Activated T-helper 1 cell treated with anti-CD3 and anti-CD28 coated beads, Interleukin-12 subunit alpha, Interleukin-12 subunit beta, Interleukin-2, Interleukin-4 antibody, amounts not matched to agents 30 ng/mL and 10 ng/mL and 1 ng/mL, durations not matched to agents 14 hours and 24 hours and 36 hours (primary cell): Measurements from ENCODE around the gene LIX1L. TPM values are rescaled to one million over a fixed set of nuclear protein-coding genes. Genes with fewer than 3 reads are reported as not detected.

Source experiments
- DNase-seq: peaks from one replicate; pipeline ENCODE4 v3.0.0; 2021; ENCODE audit warnings: low spot score
- H3K27ac Mint-ChIP-seq: one replicate; pipeline ENCODE4 v1.8.0; 2021; ENCODE audit warnings: mild to moderate bottlenecking, mixed read lengths
- H3K27me3 Mint-ChIP-seq: one replicate; pipeline ENCODE4 v1.8.0; 2022; ENCODE audit warnings: mild to moderate bottlenecking, moderate library complexity, mixed read lengths; ENCODE audit not compliant: insufficient read depth
- H3K36me3 Mint-ChIP-seq: one replicate; pipeline ENCODE4 v1.8.0; 2021; ENCODE audit warnings: low read depth, mixed read lengths
- H3K4me1 Mint-ChIP-seq: one replicate; pipeline ENCODE4 v1.8.0; 2021; ENCODE audit warnings: low read depth, mixed read lengths
- H3K4me3 Mint-ChIP-seq: one replicate; pipeline ENCODE4 v1.8.0; 2021; ENCODE audit warnings: mild to moderate bottlenecking, moderate library complexity, mixed read lengths
- H3K9me3 Mint-ChIP-seq: one replicate; pipeline ENCODE4 v1.8.0; 2021; ENCODE audit warnings: mixed read lengths
- intact Hi-C: fragments of 100-400 bp; cut with micrococcal nuclease; formaldehyde crosslinking; loops from one replicate; pipeline ENCODE4 v1.15.1; 2024
- total RNA-seq: library from RNA; stranded (reverse); gene quantifications from 2 replicates; pipeline ENCODE4 v1.2.3, GENCODE V29; 2022

Gene LIX1L
- total RNA-seq, 1 donor from 2014 or later = 30.3 TPM

DNA sequence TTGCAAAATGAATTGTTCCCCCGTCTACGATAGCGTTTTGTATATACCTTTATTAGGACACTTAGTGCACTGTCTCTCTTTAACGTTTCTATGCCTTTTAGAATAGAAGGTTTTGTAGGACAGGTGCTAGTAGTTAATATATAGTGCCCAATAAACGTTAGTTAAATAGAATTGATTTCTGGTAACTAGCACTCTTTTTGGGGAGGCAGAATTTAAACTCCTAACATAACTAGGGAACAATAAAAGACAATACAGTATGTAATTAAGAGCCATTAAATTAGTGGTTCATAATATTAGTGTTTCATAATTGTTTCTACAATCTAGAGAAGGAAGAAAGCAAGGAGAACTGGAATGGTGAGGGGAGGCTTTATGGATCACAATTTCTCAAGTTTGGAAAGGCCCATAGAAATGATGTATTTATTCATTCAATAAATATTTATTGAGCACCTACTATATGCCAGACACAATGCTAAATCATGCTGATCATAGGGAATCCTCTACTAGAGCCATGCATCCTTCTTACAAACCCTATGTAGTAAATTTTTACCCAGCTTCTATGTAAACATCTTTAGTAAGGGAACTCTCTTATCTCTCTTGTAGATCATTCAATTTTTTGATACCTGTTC lies 7.4 kb upstream of the LIX1L start:
- Mint-ChIP-seq H3K27me3 (no peaks in the 10 kb centered on the region), H3K27ac (peak overlapping the region; percentile 87), H3K4me3 (peak overlapping the region; percentile 93), H3K4me1 (peaks cover 42% of the 10 kb centered on the region), H3K36me3 (peaks cover 7% of the 10 kb centered on the region), H3K9me3 (peaks cover 14% of the 10 kb centered on the region)
- intact Hi-C loops = no loop called here
- DNase-seq = no peak

DNA sequence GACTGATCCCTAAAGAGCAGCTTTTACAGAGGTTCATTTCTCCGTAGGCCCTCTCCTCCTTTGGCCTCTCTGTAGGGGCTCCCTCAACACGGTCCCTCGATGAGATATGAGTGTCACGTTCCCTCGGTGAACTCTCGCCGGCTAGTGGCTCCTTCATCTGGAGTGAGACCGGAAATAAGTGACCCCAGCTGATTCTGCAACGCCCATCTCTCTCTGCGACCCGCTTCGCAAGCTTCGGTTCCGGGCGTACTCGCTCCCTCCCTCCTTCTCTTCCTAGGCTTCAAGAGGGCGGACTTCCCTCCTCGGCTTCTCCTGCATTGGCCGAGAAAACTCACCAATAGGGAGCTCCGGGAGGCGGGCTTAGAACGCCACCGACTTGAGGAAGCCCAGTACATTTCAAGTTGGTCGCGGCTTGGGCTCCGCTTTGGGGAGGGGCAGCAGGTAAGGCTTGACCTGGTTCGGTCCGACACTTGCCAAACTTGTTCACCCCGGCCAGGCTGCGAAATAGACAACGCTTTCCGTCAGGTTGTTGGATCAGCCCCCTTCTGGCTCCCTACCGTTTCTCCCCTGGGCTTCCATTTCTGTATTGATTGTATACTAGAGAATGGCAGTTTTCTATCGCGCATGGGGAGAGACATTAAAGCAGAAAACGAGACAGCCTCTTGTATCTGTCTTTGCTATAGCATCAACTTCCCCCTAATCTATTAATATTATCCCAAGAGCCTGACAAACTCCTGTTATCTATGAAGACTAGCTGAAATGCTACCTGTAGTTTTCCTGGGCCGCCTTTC lies 6.7 kb upstream of the LIX1L start, which contains the start of the genes ANKRD34A and POLR3GL:
TSS of gene ANKRD34A (minus strand) at position 248 of the 791 bp plus-strand sequence. CDS start 2,816 bp downstream, outside the sequence.
TSS of gene POLR3GL (plus strand) at position 363 of the 791 bp plus-strand sequence. CDS start 10,176 bp downstream, outside the sequence.
- peaks cover 45% of the 10 kb centered on the region for H3K4me1 Mint-ChIP-seq
- intact Hi-C loops = loop anchor here (1.0 kb wide), 7 partner anchors 15 to 106 kb away; partner anchors contain the start of genes PEX11B, RBM8A and TXNIP
- H3K27ac Mint-ChIP-seq = peak within 1 kb of the TSS; percentile 87
- no peaks in the 10 kb centered on the region for H3K27me3 Mint-ChIP-seq
- H3K4me3 Mint-ChIP-seq = peak within 1 kb of the TSS; percentile 93
- peak; percentile 89 for DNase-seq
- peaks cover 9% of the 10 kb centered on the region for H3K36me3 Mint-ChIP-seq
- peaks cover 14% of the 10 kb centered on the region for H3K9me3 Mint-ChIP-seq

- Mint-ChIP-seq H3K27me3 (no peaks in the 10 kb centered on the region), H3K27ac (peak overlapping the region; percentile 87), H3K9me3 (peaks cover 14% of the 10 kb centered on the region), H3K4me1 (peaks cover 56% of the 10 kb centered on the region), H3K4me3 (peak overlapping the region; percentile 93), H3K36me3 (peaks cover 9% of the 10 kb centered on the region)
- intact Hi-C loops = loop anchor here (1.0 kb wide), 7 partner anchors 16 to 105 kb away; partner anchors contain the start of genes PEX11B, RBM8A and TXNIP
- no peak for DNase-seq
These were observed 5.6 kb upstream of the LIX1L start for GRCh38 chr1:145963265-145964019.

GRCh38 chr1:145962157-145963102 lies 4.6 kb upstream of the LIX1L start:
- H3K9me3 Mint-ChIP-seq = peaks cover 6% of the 10 kb centered on the region
- peak overlapping the region; percentile 87 for H3K27ac Mint-ChIP-seq
- no peaks in the 10 kb centered on the region for H3K27me3 Mint-ChIP-seq
- peaks cover 62% of the 10 kb centered on the region for H3K4me1 Mint-ChIP-seq
- DNase-seq = no peak
- intact Hi-C loops = no loop called here
- H3K36me3 Mint-ChIP-seq = peaks cover 2% of the 10 kb centered on the region
- H3K4me3 Mint-ChIP-seq = peak overlapping the region; percentile 93

- intact Hi-C loops = no loop called here
- no peak for DNase-seq
- Mint-ChIP-seq H3K4me1 (peaks cover 69% of the 10 kb centered on the region), H3K27me3 (no peaks in the 10 kb centered on the region), H3K27ac (peak overlapping the region; percentile 84), H3K36me3 (peaks cover 2% of the 10 kb centered on the region), H3K4me3 (peak overlapping the region; percentile 91), H3K9me3 (no peaks in the 10 kb centered on the region)
These were observed 3.8 kb upstream of the LIX1L start for GRCh38 chr1:145961425-145962156.

DNA sequence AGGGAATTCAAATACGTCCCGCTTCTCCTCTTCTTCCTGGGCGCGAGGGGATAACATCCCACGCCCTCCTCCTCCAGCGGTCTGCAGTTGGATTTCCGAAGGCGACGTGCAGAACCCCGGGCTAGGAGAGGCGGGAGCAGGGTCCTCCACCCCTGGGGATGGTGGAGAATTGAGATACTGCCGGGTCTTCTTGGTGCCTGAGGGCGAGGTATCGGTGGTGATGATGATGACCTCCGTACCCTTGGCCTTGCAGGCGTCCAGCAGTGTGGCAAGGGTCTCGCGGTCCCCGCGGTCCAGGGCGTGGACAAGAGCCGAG lies 3.2 kb upstream of the LIX1L start:
- DNase-seq = no peak
- peak overlapping the region; percentile 91 for H3K4me3 Mint-ChIP-seq
- peak overlapping the region; percentile 36 for H3K27ac Mint-ChIP-seq
- H3K27me3 Mint-ChIP-seq = no peaks in the 10 kb centered on the region
- intact Hi-C loops = no loop called here
- H3K9me3 Mint-ChIP-seq = no peaks in the 10 kb centered on the region
- peaks cover 2% of the 10 kb centered on the region for H3K36me3 Mint-ChIP-seq
- H3K4me1 Mint-ChIP-seq = peaks cover 74% of the 10 kb centered on the region

GRCh38 chr1:145960468-145961108 lies 2.8 kb upstream of the LIX1L start:
- H3K27me3 Mint-ChIP-seq = no peaks in the 10 kb centered on the region
- no peaks in the 10 kb centered on the region for H3K9me3 Mint-ChIP-seq
- peaks cover 79% of the 10 kb centered on the region for H3K4me1 Mint-ChIP-seq
- DNase-seq = peak; percentile 41
- peak overlapping the region; percentile 36 for H3K27ac Mint-ChIP-seq
- peak overlapping the region; percentile 91 for H3K4me3 Mint-ChIP-seq
- peaks cover 2% of the 10 kb centered on the region for H3K36me3 Mint-ChIP-seq
- intact Hi-C loops = no loop called here

- Mint-ChIP-seq H3K4me3 (peak overlapping the region; percentile 72), H3K4me1 (peaks cover 80% of the 10 kb centered on the region), H3K27ac (no peak overlapping the region), H3K9me3 (no peaks in the 10 kb centered on the region), H3K36me3 (peaks cover 7% of the 10 kb centered on the region), H3K27me3 (no peaks in the 10 kb centered on the region)
- intact Hi-C loops = loop anchor here (2.0 kb wide), 1 partner anchor 75 kb away; the partner anchor contains the start of gene ANKRD35
- no peak for DNase-seq
These were observed 2.2 kb upstream of the LIX1L start for GRCh38 chr1:145959957-145960467.

- intact Hi-C loops = loop anchor here (2.0 kb wide), 1 partner anchor 75 kb away; the partner anchor contains the start of gene ANKRD35
- Mint-ChIP-seq H3K27ac (no peak overlapping the region), H3K4me3 (peak overlapping the region; percentile 72), H3K9me3 (no peaks in the 10 kb centered on the region), H3K36me3 (peaks cover 9% of the 10 kb centered on the region), H3K27me3 (no peaks in the 10 kb centered on the region), H3K4me1 (peaks cover 83% of the 10 kb centered on the region)
- no peak for DNase-seq
These were observed 1.5 kb upstream of the LIX1L start for GRCh38 chr1:145959333-145959732.

DNA sequence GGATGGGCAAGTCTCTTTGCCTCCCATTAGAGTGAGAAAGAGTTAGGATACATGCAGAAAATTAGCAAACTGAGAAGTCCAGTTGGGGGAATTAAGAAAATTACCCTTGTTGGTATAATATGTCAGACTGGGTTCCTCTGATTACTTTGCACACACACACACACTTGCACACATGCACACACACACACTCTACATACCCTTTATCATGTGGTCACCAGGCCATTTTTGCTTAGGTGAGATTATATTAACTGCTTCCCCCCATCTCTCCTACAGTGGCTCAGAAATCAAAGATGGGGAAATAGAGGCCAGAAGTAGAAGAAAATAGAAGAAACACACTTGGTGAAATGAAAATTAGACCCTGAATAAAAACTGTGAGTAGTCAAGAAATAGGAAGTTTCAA lies 917 bp upstream of the LIX1L start:
- DNase-seq = no peak
- intact Hi-C loops = loop anchor here (1.0 to 2.0 kb wide), 2 partner anchors 38 to 74 kb away; partner anchors contain the start of genes ANKRD35 and TXNIP
- H3K36me3 Mint-ChIP-seq = peaks cover 9% of the 10 kb centered on the region
- H3K4me1 Mint-ChIP-seq = peaks cover 79% of the 10 kb centered on the region
- H3K4me3 Mint-ChIP-seq = peak overlapping the region; percentile 11
- H3K27me3 Mint-ChIP-seq = no peaks in the 10 kb centered on the region
- no peak overlapping the region for H3K27ac Mint-ChIP-seq
- no peaks in the 10 kb centered on the region for H3K9me3 Mint-ChIP-seq
